Left hindlimb (tissue), 1 donor: ENCODE measurements around the gene WDR88.
"Not testable (repeated sequence)": the region's sequence is repeated elsewhere in the genome, so short reads cannot be mapped to it uniquely, and the experiment has no call there.

Experiments
- DNase-seq: peaks from one replicate; pipeline ENCODE4 v3.0.0-alpha.2; 2018

WDR88 gene

DNA sequence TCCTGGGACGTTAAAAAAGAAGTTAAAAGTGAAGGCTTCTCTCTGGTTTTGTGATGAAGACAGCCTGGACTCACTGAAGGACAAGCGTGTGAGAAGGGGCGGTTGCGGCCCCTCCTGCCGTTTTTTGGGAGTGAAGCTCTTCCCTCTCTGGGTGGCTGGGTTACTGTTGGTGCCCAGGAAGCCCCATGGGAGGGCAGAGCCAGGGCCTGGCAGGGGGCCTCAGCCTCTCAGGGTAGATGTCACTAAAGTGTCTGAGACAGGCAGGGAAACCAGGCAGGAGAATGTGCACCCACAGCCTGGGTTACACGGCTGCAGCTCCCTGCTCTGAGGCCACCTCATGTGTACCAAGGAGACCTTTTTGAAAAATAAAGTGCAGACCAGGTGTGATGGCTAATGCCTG is 1.5 kb upstream of the WDR88 start:
- DNase-seq: no peak

GRCh38 chr19:33132425-33132824 is 511 bp downstream of the WDR88 start:
- DNase-seq: no peak

- no peak for DNase-seq
Observed at GRCh38 chr19:33133438-33134031, 1.6 kb downstream of the WDR88 start.

DNA sequence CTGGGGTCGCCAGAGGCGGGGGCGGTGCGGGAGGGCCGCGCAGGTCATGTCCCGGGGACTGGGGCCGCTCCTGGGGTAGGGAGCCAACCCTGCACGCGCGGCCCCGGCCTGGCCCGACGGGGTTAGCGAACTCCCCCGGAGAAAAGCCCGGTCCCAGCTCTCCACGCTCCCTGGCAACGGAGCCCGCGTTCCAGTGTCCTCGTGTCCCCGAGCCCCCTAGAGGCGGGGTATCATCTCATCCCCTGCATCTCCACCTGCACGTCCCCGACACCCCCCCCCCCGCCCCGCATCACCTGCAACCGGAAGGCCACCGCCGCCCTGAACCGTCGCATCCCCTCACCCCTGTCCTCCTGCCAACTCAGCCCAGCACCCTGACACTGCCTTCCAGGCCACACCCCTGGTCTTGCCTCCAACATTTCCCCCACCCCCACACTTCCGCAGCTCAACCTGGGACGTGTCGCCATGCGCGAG is 2.7 kb downstream of the WDR88 start:
- DNase-seq: no peak

DNA sequence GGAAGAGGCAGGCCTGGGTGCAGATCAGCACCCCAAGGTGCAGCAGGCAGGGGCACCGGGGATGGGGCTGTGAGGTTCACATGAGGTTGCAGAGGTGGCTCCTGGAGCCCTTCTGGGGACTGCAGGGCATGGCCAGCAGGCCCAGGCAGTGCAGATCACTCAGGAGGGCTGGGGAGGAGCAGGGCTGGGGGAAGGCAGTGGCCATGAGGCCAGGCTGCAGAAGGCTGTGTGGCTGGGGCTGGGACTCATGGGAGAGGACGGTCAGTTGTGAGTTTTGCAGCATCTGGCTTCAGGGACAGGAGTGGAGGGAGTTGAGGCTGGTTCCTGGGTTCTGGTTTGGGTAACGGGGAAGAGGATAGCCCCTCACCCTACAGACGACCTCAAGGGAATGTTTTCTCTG is 7.3 kb downstream of the WDR88 start:
- DNase-seq: no peak

- peak; percentile 60 for DNase-seq
Observed at GRCh38 chr19:33143897-33144405, 12.0 kb downstream of the WDR88 start.

DNA sequence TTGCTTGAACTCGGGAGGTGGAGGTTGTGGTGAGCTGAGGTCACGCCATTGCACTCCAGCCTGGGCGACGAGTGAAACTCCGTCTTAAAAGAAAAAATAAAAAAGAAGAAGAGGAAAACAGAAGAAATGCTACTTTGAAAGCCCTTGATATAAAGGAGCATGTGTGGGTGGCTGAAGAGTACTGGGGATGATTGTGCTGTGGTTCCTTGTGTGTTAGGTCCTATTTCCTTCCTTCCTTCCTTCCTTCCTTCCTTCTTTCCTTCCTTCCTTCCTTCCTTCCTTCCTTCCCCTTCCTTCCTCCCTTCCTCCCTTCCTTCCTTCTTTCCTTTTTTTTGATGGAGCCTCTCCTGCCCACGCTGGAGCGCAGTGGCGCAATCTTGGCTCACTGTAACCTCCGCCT is 14.3 kb downstream of the WDR88 start:
- DNase-seq: no peak

- DNase-seq: no peak
Observed at GRCh38 chr19:33147538-33147937, 15.6 kb downstream of the WDR88 start.

- no peak for DNase-seq
Observed at GRCh38 chr19:33150852-33151518, 19.1 kb downstream of the WDR88 start.

GRCh38 chr19:33152176-33152575 is 20.3 kb downstream of the WDR88 start:
- DNase-seq: no peak

DNA sequence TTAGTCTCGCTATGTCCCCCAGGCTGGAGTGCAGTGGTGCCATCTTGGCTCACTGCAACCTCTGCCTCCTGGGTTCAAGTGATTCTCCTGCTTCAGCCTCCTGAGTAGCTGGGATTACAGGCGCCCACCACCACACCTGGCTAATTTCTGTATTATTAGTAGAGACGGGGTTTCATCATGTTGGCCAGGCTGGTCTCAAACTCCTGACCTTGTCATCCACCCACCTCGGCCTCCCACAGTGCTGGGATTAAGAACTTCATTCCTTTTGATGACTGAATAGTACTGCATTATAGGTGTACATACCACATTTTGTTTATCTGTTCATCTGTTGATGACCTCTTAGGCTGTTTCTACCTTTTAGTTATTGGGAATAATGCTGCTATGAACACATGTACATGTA is 20.7 kb downstream of the WDR88 start:
- not testable (repeated sequence) for DNase-seq

DNA sequence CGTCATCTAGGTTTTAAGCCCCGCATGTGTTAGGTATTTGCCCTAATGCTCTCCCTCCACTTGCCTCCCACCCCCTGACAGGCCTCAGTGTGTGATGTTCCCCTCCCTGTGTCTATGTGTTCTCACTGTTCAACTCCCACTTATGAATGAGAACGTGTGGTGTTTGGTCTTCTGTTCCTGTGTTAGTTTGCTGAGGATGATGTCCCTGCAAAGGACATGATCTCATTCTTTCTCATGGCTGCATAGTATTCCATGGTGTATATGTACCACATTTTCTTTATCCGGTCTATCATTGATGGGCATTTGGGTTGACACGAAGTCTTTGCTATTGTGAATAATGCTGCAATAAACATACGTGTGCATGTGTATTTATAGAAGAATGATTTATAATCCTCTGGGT is 22.4 kb downstream of the WDR88 start:
- not testable (repeated sequence) for DNase-seq

DNA sequence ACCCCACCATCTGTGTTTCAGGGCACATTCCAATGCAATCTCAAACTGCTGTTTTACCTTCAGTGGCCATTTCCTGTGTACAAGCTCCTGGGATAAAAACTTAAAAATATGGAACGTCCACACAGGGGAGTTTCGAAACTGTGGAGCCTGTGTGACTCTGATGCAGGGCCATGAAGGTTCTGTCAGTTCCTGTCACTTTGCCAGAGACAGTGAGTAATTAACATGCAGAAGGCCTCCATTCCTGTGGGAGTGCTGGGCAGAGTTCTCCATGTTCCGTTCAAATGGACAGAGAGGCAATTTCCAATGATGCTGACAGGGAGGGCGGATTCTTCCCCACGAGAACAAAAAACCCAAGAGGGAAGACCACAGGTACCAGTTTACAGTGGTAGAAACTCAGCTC is 24.4 kb downstream of the WDR88 start:
- DNase-seq: no peak

DNA sequence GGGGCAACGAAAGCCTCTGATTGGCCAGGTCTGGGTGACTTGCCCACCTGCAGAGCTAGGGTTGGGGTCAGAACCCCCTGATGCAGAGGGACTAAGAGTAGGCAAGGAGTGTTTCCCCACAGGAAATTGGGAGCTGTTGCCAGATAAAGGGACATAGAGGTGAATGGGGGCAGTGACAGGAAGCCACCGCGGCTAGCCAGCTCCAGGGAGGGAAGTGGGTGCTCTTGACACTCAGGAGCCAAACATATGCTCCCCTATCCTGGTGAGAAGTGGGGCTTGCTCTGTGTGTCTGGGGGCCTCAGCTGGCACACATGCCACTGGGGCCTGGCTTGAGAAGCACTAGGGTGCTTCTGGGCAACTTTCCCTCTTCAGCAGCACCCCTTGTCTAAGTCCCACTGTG is 26.0 kb downstream of the WDR88 start:
- no peak for DNase-seq

- DNase-seq: no peak
Observed at GRCh38 chr19:33158365-33158764, 26.5 kb downstream of the WDR88 start.

DNA sequence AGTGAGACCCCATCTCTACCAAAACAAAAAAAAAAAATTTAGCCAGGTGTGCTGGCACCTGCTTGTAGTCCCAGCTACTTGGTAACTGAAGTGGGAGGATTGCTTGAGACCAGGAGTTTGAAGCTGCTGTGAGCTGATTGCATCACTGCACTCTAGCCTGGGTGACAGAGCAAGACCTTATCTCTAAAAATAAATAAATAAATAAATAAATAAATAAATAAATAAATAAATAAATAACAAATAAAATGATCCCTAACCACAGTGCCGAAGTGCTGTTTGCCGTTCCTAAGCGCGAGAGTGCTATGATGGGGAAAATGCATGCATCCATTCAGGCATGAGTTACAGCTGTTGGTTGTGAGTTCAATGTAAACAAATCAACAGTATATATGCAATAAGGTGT is 27.2 kb downstream of the WDR88 start:
- DNase-seq: no peak

- no peak for DNase-seq
Observed at GRCh38 chr19:33159893-33160292, 28.0 kb downstream of the WDR88 start.

DNA sequence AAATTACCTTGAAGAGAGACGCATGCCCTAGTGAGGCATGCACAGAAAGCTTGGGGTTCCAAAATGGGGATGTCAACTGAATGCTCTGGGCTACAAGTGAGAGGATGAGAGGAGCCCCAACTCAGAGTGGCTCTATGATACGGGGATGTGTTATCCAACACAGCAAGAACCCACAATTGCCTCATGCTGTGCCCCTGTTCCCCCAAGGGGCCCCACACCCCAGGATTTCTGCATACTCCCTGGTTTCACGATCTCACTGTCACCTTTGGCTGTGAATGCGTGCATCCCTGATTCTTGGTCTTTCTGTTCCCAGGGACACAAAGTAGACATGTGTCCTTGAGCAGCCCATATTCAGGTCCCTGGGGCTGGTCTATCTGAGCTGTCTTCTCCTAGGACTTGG is 29.3 kb downstream of the WDR88 start:
- no peak for DNase-seq

- no peak for DNase-seq
Observed at GRCh38 chr19:33163481-33163880, 31.6 kb downstream of the WDR88 start.

- not testable (repeated sequence) for DNase-seq
Observed at GRCh38 chr19:33166037-33166436, 34.1 kb downstream of the WDR88 start.

DNA sequence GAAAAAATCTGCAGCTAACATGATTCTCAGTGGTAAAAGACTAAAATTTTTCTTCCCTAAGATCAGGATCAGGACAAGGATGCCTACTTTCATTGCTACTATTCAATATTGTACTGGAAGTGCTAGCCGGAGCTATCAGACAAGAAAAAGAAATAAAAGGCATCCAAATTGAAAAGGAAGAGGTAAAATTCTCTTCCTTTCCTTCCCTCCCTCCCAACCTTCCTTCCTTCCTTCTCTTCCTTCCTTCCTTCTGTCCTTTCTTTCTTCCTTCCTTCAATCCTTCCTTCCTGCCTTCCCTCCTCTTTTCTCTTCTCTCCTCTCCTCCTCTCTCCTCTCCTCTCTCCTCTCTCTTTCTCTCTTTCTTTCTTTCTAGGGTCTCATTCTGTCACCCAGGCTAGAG is 35.5 kb downstream of the WDR88 start:
- no peak for DNase-seq

GRCh38 chr19:33168528-33168927 is 36.6 kb downstream of the WDR88 start:
- DNase-seq: no peak

DNA sequence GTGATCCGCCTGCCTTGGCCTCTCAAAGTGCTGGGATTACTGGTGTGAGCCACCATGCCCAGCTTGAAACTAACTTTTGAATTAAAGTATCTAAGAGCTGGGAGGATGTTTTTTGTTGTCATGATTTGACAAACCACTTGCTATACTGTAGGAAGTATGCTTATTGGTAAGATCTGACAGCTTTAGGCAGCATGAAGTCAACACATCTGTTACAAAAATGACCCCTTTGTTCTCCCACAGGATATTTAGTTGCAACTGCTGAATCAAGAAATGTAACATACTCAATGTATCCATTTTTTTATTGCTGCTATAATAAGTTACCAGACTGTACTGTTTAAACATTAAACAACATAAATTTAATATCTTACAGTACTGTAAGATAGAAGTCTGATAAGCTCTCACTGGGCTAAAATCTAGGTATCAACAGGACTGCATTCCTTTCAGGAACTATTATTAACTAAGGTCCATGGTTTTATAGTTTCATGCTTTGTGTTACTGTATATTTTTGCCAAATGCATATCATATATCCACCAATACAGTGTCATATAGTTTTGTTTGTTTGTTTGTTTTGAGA is 39.4 kb downstream of the WDR88 start:
- no peak for DNase-seq

GRCh38 chr19:33171916-33172359 is 40.0 kb downstream of the WDR88 start:
- no peak for DNase-seq
